Prostate gland (tissue), 2 donors: Measurements from ENCODE around the gene ACSM6.

Source experiments
- POLR2AphosphoS5 ChIP-seq: sonication (generic); formaldehyde crosslinking; IDR thresholded peaks from one replicate; pipeline ENCODE4 v1.6.1; 2017; ENCODE audit warnings: antibody characterized with exemption
- TF ChIP-seq, protein P1 (sequence below), 4 experiments: fragments of 200-600 bp in 2 of 4; fragments of 450-650 bp in 2 of 4; sonication (generic) in 2 of 4; IDR thresholded peaks; 1 replicate in 3 of 4; 2 replicates in 1 of 4; pipeline ENCODE4 v1.5.1; 2016 to 2019; ENCODE audit warnings: antibody characterized with exemption in 4 of 4, mild to moderate bottlenecking in 2 of 4, moderate library complexity in 2 of 4

DNA sequence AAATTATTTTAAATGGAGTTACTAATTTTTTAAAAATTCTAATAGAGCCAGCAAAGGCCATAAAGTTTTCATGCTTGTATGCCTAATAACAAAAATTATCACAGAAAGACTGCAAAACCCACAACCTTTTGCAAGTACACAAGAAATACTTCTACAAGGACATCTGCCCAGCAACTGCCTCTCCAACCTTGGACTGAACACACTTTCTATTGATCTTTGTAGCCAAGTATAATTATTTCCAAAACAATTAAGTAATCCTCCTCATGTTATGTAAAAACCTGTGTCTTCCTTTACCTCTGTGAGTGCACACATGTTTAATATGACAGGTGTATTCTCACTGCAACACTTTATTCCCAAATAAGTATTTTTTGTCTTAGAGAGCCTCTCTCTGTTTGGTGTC is 16.6 kb upstream of the ACSM6 start:
- TF ChIP-seq, protein P1, sequence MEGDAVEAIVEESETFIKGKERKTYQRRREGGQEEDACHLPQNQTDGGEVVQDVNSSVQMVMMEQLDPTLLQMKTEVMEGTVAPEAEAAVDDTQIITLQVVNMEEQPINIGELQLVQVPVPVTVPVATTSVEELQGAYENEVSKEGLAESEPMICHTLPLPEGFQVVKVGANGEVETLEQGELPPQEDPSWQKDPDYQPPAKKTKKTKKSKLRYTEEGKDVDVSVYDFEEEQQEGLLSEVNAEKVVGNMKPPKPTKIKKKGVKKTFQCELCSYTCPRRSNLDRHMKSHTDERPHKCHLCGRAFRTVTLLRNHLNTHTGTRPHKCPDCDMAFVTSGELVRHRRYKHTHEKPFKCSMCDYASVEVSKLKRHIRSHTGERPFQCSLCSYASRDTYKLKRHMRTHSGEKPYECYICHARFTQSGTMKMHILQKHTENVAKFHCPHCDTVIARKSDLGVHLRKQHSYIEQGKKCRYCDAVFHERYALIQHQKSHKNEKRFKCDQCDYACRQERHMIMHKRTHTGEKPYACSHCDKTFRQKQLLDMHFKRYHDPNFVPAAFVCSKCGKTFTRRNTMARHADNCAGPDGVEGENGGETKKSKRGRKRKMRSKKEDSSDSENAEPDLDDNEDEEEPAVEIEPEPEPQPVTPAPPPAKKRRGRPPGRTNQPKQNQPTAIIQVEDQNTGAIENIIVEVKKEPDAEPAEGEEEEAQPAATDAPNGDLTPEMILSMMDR (IDR thresholded peaks at IDR 0.05), result no peak
- no peak for TF ChIP-seq POLR2AphosphoS5
